Lower leg skin (tissue), 4 donors: ENCODE data around the gene HS3ST4. TPM values are rescaled to one million over a fixed set of nuclear protein-coding genes. Genes with fewer than 3 reads are reported as not detected.

Experiments used
- DNase-seq, 2 donors: peaks; one replicate each; pipeline ENCODE4 v3.0.0-alpha.2; 2019; ENCODE audit warnings: low spot score in 2 of 2
- H3K4me3 ChIP-seq: fragments of 200-600 bp; sonication (generic); 2 replicates; pipeline ENCODE4 v1.5.1; 2017; ENCODE audit warnings: mild to moderate bottlenecking, low read depth; ENCODE audit not compliant: poor library complexity, severe bottlenecking
- POLR2A ChIP-seq, 2 donors: fragments of 450-650 bp; IDR thresholded peaks; one replicate each; pipeline ENCODE4 v1.6.1; 2016 to 2017; ENCODE audit warnings: antibody characterized with exemption in 2 of 2, mild to moderate bottlenecking in 1 of 2, moderate library complexity in 1 of 2
- WGBS, 2 donors: methylation state at CpG; one replicate each; pipeline ENCODE4 v1.1.5; 2018; 5-methylcytosine and 5-hydroxymethylcytosine counted together
- intact Hi-C: fragments of 100-400 bp; cut with DNase I; formaldehyde crosslinking; loops from one replicate; pipeline ENCODE4 v1.15.0; 2023; ENCODE audit warnings: low total_unique reads
- total RNA-seq, 4 donors: library from RNA; depleted of rRNA; stranded (reverse); fragments of >200 nt; gene quantifications; one replicate each; pipeline ENCODE4 v1.1.0, GENCODE V29; 2016
- TF ChIP-seq, protein P1 (sequence below), 3 donors: fragments of 450-650 bp; IDR thresholded peaks; one replicate each; pipeline ENCODE4 v1.5.1; 2016; ENCODE audit warnings: antibody characterized with exemption in 3 of 3, mild to moderate bottlenecking in 3 of 3, moderate library complexity in 2 of 3

Gene HS3ST4
- total RNA-seq, 4 donors from 2014 or later = 0.17 to 2.4 (median 0.84) TPM; not detected in 1

DNA sequence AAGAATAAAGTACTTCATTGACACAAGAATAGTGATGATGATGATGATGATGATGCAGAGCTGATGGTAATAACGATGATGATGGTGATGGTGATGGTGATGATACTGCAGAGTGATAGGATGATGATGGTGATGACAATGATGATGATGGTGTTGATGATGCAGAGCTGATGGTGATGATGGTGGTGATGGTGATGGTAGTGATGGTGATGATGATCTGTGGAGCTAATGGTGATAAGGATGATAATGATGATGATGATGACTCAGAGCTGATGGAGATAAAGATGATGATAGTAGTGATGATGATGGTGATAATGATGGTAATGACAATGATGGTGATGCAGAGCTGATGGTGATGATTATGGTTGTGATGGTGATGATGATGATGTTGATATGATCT is 448.1 kb downstream of the HS3ST4 start:
- DNase-seq = no peak
- intact Hi-C loops = no loop called here
- no peak overlapping the region for H3K4me3 ChIP-seq
- WGBS, 2 donors = 75 to 79% methylated on average over 1 of the region's 1 CpG
- TF ChIP-seq, protein P1, sequence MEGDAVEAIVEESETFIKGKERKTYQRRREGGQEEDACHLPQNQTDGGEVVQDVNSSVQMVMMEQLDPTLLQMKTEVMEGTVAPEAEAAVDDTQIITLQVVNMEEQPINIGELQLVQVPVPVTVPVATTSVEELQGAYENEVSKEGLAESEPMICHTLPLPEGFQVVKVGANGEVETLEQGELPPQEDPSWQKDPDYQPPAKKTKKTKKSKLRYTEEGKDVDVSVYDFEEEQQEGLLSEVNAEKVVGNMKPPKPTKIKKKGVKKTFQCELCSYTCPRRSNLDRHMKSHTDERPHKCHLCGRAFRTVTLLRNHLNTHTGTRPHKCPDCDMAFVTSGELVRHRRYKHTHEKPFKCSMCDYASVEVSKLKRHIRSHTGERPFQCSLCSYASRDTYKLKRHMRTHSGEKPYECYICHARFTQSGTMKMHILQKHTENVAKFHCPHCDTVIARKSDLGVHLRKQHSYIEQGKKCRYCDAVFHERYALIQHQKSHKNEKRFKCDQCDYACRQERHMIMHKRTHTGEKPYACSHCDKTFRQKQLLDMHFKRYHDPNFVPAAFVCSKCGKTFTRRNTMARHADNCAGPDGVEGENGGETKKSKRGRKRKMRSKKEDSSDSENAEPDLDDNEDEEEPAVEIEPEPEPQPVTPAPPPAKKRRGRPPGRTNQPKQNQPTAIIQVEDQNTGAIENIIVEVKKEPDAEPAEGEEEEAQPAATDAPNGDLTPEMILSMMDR (IDR thresholded peaks at IDR 0.05) = peak in 1 of 3 donors; percentile 11
- no peak for TF ChIP-seq POLR2A (IDR thresholded peaks at IDR 0.05)

DNA sequence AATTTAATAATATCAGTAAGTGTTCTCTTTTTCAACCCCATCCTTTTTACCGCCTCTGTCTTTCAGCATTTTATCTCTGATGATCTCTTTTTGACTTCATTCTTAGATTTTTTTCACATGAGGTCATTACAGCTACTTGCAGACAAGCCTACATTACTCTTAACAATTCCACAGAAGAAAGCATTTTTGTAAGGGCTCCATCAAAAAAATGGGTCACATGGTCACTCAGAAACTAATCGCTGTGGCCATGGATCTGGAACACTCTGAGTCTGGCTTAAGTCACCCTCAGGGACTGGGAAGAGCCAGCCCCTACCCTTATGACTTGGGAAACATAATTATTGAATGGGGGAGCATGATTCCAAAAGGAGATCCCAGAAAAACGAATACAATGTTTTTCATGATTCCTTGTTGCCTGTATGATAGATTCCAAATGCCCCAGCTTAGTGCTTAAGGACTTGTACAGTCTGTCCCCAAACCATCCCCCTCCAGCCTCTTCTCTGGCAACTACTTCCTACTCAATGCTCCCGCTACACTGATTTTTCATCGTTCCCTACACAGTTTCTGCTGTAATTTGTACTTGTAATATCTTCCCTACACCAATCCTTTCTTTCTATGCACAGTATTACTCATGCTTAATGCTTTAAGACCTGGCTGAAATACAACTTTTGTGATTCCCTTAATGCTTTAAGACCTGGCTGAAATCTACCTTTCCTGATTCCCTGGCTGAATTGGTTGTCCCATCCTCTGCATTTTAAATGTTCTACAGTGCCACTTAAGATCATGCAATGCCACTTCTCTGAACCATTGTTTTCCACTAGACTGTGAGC is 457.8 kb downstream of the HS3ST4 start:
- H3K4me3 ChIP-seq = no peak overlapping the region
- no peak for DNase-seq
- WGBS, 2 donors = 68 to 71% methylated on average over 5 of the region's 5 CpGs
- intact Hi-C loops = no loop called here
- TF ChIP-seq, protein P1 (IDR thresholded peaks at IDR 0.05) = no peak

DNA sequence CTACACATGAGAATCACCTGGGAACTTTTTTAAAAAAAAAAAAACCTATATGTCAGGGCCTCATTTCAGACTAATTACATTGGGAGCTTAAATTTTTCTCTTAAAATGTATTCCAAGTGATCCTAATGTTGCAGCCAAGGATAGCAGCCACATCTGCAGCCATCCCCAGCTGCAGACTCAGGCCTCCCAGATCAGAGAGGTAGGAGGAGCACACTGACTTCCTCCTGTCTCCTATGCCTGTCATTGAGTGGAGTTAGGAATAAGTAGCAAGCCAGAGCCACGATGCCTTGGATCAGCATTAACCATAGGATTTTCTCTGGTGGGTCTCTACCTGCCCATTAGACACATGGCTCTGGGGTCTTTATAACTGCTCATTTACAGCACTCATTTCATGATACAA is 463.5 kb downstream of the HS3ST4 start:
- intact Hi-C loops = no loop called here
- TF ChIP-seq POLR2A (IDR thresholded peaks at IDR 0.05) = no peak
- TF ChIP-seq, protein P1 (IDR thresholded peaks at IDR 0.05) = no peak
- no peak overlapping the region for H3K4me3 ChIP-seq
- WGBS, 2 donors = 7 to 24% methylated on average over 1 of the region's 1 CpG
- DNase-seq = no peak

DNA sequence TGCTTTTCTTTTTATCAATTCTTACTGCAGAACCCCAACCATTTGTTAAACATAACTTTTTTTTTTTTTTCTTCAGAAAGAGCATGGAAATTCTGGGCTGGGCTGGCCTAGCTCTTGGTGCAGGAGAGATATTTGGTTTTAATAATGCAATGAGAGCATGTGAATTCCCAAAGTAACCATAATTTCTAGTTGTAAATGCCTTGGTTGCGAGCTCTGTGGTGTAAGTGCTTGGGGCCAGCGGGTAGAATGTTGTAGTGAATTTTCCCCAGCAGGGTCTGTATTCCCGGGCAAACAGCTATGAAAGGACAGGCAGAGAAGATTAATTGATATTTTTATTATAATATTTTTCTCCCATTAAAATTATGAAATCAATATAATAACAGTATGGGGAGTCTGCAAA is 465.6 kb downstream of the HS3ST4 start:
- intact Hi-C loops = no loop called here

DNA sequence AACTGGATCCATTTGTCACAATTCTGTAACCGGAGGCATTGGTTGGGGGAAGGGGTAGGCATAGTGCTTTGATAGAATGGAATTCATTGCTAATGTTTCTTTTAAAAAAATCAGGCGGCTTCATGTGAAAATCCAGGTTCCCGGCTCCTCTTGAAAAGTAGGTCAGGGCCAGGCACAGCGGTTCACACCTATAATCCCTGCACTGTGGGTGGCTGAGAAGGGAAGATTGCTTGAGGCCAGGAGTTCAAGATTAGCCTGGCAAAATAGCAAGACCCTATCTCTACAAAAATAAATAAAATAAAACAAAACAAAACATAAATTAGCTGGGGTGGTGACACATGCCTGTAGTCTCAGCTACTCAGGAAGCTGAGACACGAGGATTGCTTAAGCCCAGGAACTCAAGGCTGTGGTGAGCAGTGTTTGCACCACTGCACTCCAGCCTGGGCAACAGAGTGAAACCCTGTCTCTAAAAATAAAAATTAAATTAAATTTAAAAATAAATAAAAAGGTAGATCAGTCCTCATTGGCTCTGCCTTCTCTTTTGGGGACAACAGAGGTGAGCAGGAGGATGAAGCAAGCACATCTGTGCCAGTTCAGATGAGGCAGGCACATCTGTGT is 466.5 kb downstream of the HS3ST4 start:
- 64 to 76% methylated on average over 5 of the region's 5 CpGs for WGBS, 2 donors
- DNase-seq = no peak
- no peak overlapping the region for H3K4me3 ChIP-seq
- intact Hi-C loops = no loop called here
- TF ChIP-seq POLR2A (IDR thresholded peaks at IDR 0.05) = no peak
- TF ChIP-seq, protein P1 (IDR thresholded peaks at IDR 0.05) = no peak

More for the DNA sequence above, 465.6 kb downstream of the HS3ST4 start:
- no peak for DNase-seq
- no peak for TF ChIP-seq POLR2A (IDR thresholded peaks at IDR 0.05)
- TF ChIP-seq, protein P1 (IDR thresholded peaks at IDR 0.05) = no peak
- H3K4me3 ChIP-seq = no peak overlapping the region
- 65 to 69% methylated on average over 3 of the region's 3 CpGs for WGBS, 2 donors
